Measurements from ENCODE around the gene RABGGTB. TPM values are rescaled to one million over a fixed set of nuclear protein-coding genes. Genes with fewer than 3 reads are reported as not detected.

The RABGGTB gene
- total RNA-seq, 1 experiment from 2014 or later: 139 TPM

GRCh38 chr1:75836528-75837100 is 50.6 kb downstream of the RABGGTB start:
- DNase-seq (ENCODE audit: low spot score): no peak
- Mint-ChIP-seq H3K4me1 (no peaks in the 10 kb centered on the region), H3K27ac (no peak overlapping the region), H3K9me3 (peaks cover 32% of the 10 kb centered on the region), H3K4me3 (no peak overlapping the region), H3K27me3 (ENCODE audit: low read depth) (peaks cover 6% of the 10 kb centered on the region), H3K36me3 (no peaks in the 10 kb centered on the region)
- ATAC-seq: no peak
- CTCF ChIA-PET: no interaction called here
- TF ChIP-seq CBFB (CRISPR knock-in tag; IDR thresholded peaks at IDR 0.05; ENCODE audit: low read depth) (no peak), JAZF1 (CRISPR knock-in tag; IDR thresholded peaks at IDR 0.05) (no peak), AFF4 (CRISPR knock-in tag; IDR thresholded peaks at IDR 0.05; ENCODE audit: borderline replicate concordance) (no peak), HMGA2 (CRISPR knock-in tag; IDR thresholded peaks at IDR 0.05) (no peak), TP53 (CRISPR knock-in tag; IDR thresholded peaks at IDR 0.05) (no peak), CTCF (IDR thresholded peaks at IDR 0.05) (no peak), KAT7 (CRISPR knock-in tag; IDR thresholded peaks at IDR 0.05; ENCODE audit: borderline replicate concordance) (no peak), OVOL2 (CRISPR knock-in tag; IDR thresholded peaks at IDR 0.05; ENCODE audit: borderline replicate concordance) (no peak), CREM (CRISPR knock-in tag; IDR thresholded peaks at IDR 0.05) (no peak), ATF1 (CRISPR knock-in tag; IDR thresholded peaks at IDR 0.05) (no peak), EMX1 (CRISPR knock-in tag; IDR thresholded peaks at IDR 0.05) (no peak)
- POLR2A ChIA-PET: no interaction called here

GRCh38 chr1:75838079-75838478 is 52.0 kb downstream of the RABGGTB start:
- ATAC-seq: no peak
- Mint-ChIP-seq H3K9me3 (peaks cover 19% of the 10 kb centered on the region), H3K27me3 (ENCODE audit: low read depth) (peaks cover 3% of the 10 kb centered on the region), H3K4me3 (no peak overlapping the region), H3K27ac (no peak overlapping the region), H3K4me1 (no peaks in the 10 kb centered on the region), H3K36me3 (no peaks in the 10 kb centered on the region)
- ChIA-PET CTCF (no interaction called here), POLR2A (no interaction called here)
- TF ChIP-seq FOXP1 (CRISPR knock-in tag; IDR thresholded peaks at IDR 0.05; ENCODE audit: borderline replicate concordance): no peak
- no peak for TF ChIP-seq JUN (CRISPR knock-in tag; IDR thresholded peaks at IDR 0.05)
- TF ChIP-seq NR3C1 (CRISPR knock-in tag; conservative IDR thresholded peaks at IDR 0.05; ENCODE audit: low read depth): no peak
- TF ChIP-seq CTCF (IDR thresholded peaks at IDR 0.05): no peak
- TF ChIP-seq AR (CRISPR knock-in tag; IDR thresholded peaks at IDR 0.05): no peak
- TF ChIP-seq GTF2I (CRISPR knock-in tag; conservative IDR thresholded peaks at IDR 0.05): no peak
- no peak for TF ChIP-seq KAT7 (CRISPR knock-in tag; IDR thresholded peaks at IDR 0.05; ENCODE audit: borderline replicate concordance)
- TF ChIP-seq RELA (CRISPR knock-in tag; IDR thresholded peaks at IDR 0.05; ENCODE audit: borderline replicate concordance): no peak
- TF ChIP-seq IRF1 (CRISPR knock-in tag; IDR thresholded peaks at IDR 0.05): no peak
- DNase-seq (ENCODE audit: low spot score): no peak

All from WTC11 (cell line).